ENCODE results near the gene MMP15.
"Not testable (repeated sequence)": the region's sequence is repeated elsewhere in the genome, so short reads cannot be mapped to it uniquely, and the experiment has no call there.

MMP15 gene

GRCh38 chr16:58025351-58026138 is at the start of gene MMP15:
MMP15 (plus strand) TSS chr16:58025754; CDS start chr16:58026351, 597 bp downstream.
- peak; percentile 91 for DNase-seq

DNA sequence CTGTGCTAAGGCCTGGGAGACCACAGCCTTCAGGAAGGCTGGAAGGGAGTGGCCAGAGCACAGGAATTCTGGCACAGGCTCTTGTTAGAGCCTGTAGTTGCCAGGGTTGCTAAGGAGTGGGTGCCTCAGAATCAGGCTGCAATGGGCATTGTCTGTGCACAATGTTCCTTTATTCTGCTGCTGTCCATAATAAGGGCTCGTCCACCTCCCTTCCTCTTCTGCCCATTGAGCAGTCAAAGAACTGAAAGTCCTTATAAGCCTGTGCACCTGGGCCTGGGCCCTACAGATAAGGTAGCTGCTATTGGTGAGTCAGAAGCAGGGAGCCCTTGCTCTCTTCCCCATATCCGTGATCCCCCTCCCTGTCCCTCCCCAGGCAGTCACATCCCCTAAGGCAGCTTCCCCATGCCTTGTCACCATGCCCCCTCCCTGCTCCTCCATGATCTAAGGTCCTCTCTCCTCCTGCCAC is 49.2 kb upstream of the MMP15 start:
- no peak for DNase-seq

DNA sequence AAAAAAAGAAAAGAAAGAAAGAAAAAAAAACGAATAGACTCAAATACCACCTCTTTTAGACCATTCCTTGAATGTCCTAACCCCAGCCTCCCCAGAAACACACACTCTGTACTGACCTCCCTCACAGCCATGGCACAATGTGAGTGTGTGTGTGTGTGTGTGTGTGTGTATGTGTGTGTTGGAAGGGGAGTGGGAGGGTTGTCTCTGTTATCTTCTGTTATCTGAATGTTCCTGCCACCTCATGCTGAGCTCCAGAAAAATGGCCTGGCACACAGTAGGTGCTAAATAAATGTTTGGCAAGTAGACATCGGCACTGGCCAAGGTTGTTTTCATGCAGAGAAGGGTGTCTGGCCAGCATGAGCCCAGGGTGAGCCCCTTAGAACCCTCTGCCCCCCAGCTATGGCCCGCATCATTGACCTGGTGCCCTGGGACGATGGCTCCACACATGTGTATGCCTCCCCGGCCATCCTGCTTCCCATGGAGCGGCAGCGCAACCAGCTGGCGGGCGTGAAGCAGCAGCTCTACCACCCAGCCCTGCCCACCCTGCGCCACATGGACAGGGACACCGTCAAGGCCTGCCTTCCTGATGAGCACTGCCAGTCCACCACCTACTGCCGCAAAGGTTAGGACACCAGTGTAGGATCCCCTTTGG is 48.0 kb upstream of the MMP15 start:
- DNase-seq, result peak; percentile 86

- DNase-seq, result not testable (repeated sequence)
These were observed 47.5 kb upstream of the MMP15 start for GRCh38 chr16:57978070-57978465.

GRCh38 chr16:57979006-57979585 is 46.5 kb upstream of the MMP15 start:
- DNase-seq, result no peak

GRCh38 chr16:57981636-57982035 is 43.9 kb upstream of the MMP15 start:
- no peak for DNase-seq

- DNase-seq, result no peak
These were observed 43.2 kb upstream of the MMP15 start for GRCh38 chr16:57982385-57982784.

- DNase-seq, result no peak
These were observed 40.9 kb upstream of the MMP15 start for GRCh38 chr16:57984443-57985203.

DNA sequence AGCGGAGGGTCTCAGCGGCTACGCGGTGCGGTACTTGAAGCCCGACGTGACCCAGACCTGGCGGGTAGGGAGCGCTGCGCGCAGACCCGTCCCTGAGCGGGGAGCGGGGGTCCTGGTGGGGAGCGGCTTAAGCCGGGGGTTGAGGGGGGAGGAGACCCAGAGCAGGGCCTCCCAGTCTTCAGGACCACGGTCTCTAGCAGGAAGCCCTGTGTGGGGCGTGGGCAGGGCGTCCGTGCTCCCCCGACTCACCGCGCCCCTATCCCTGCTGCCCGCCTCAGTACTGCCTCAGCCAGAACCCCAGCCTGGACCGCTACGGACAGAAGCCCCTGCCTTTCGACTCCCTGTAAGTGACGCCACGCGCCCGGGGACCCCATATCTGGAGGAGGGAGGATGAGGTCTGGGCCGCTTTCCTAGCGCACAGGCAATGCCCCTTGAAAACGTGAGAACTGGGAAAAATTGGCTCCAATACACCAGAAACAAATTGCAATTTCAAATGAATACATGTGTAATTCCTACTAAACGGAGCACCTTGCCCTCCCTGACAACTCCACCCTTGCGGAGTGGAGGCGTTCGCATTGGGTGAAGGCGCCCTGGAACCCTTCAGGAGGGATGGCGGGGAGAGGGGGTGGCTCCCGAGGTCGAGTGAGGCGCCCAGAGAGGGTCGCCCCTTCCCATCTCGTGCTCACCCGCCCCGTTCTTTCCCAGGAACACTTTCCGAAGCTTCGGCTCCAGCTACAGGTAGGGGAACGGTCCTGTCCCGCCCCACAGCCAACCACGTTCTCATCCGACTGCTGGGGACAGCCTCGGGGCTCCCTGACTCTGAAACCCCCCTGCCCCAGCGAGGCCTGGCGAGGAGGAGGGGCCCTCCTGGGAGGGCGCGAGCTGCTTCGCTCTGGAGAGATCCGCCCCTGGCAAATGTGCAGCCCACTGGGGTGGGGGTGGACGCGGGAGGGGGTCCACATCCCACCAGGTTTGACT is 40.1 kb upstream of the MMP15 start:
- DNase-seq, result no peak

- no peak for DNase-seq
These were observed 39.4 kb upstream of the MMP15 start for GRCh38 chr16:57986196-57986595.

GRCh38 chr16:57987441-57988177 is 37.9 kb upstream of the MMP15 start:
- no peak for DNase-seq

DNA sequence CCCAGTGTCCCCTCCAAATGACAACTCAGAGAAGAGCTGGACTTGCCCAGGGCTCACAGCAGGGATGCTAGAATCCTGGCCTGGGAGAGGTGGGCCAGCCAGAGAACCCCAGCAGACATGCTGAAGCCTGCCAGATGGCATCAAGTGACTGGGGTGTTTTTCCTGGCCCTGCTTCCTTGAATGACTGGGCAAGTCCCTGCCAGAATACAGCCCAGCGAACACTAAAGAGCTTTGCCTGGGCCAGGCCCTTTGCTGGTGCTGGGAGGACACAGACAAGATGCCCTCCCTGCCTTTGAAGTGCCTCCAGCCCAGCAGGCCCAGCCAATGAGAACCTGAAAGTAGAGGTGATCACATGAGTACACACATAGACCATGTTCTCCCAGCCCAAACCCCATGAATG is 36.6 kb upstream of the MMP15 start:
- no peak for DNase-seq

DNA sequence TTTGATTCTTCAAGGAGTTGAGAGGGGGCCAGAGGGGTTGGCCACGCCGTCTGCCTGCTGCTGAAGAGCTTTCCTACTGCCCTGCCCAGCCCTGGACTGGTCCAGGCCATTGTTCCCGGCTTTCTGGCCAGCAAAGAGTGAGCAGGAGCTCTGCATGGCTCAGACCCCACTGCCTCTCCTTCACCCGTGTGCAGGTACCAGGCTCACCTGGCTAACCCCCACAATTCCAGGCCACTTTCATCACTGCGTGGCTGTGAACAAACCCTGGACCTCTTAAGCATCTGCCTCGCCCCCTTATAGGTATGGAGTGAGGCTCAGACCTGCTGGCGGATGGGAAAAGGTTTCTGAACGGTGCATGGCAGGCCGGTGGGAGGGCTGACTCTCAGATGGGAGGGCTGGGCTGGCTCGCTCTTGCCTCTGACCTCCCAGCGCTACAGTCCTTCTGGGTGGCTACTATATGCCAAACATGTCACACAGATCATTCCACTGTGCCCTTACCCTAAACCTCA is 33.9 kb upstream of the MMP15 start:
- no peak for DNase-seq

- DNase-seq, result no peak
These were observed 33.5 kb upstream of the MMP15 start for GRCh38 chr16:57992084-57992483.

GRCh38 chr16:57993438-57993837 is 32.1 kb upstream of the MMP15 start:
- DNase-seq, result no peak

DNA sequence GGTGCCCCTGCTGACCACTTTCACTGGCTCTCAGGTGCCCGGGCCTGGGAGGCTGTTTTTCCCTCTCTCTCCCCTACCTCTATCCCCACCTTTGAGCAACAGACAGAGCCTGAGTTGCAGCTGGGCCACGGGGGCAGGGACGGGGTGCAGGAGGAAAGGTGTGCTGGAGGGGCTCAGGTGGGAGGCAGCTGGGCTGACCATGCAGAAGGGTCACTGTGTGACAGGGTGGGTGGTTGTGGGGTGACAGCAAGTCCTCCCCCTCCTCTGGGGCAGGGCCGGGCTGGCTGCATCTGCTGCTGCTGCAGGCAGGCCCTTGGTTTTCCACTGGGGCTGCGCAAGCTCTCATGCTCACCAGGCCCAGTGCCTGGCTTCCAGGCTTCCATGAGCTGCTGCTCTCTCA is 31.7 kb upstream of the MMP15 start:
- DNase-seq, result no peak

DNA sequence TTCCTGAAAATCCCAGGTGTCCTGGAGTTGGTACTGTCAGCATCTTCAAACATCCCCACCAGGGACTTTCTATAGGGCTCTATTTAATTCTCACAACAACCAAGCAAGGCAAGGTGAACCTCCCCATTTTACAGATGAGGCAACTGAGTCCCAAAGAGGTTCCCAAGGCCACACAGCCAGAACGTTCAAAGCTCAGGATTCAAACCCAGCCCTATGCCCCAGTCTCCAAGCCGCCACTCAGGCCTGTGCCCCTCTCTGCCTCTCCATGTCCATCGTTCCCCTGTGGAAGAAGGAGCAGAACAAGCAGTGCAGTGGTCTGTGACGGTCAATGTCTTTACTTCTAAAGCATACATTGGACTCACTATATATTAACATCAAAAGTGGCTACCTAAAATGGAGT is 31.2 kb upstream of the MMP15 start:
- DNase-seq, result no peak

- DNase-seq, result peak; percentile 84
These were observed 30.8 kb upstream of the MMP15 start for GRCh38 chr16:57994778-57995177.

GRCh38 chr16:57995721-57996405 is 29.7 kb upstream of the MMP15 start:
- no peak for DNase-seq

DNA sequence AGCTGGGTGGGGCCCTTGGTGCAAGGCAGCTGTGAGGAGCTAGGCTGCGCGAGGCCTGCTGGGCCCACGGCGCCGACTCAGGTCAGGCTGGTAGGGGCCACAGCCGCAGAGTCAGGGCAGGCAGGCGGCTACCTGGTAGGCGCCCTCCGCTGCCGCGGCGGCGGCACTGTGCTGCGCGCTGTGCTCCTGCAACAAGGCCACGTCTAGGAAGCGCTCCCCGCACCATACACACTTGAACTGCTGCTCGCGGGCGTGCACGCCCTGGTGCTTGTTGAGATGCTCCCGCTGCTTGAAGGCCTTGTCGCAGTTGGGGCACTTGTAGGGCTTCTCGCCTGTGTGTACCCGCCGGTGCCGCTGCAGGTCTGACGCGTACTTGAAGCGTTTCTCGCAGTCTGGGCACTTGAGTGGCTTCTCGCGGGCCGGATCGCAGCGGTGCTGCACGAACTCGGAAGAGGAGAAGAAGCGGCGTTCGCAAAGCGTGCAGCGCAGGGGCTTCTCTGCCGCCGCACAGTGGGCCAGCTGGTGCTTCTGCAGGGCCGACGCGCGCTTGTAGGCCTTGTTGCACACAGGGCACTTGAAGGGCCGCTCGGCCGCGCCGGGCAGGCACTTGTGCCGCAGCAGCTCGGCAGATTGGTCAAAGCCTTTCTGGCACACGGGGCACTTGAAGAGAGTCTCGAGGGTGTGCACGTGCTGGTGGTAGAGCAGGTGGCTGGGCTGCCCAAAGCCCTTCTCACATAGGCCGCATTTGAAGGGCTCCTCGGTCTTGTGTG is 29.0 kb upstream of the MMP15 start:
- DNase-seq, result no peak
